HEK293T (cell line): ENCODE data around the gene SCGB3A1.

Source experiments
- CTCF ChIA-PET: fragments of 350-600 bp; formaldehyde crosslinking; extraction: SDS; loops from one replicate; lab custom pipeline; 2021; ENCODE audit warnings: antibody characterized with exemption, inconsistent platforms; lab: Yijun Ruan, JAX
- POLR2A ChIA-PET: fragments of 350-600 bp; formaldehyde crosslinking; extraction: SDS; loops from one replicate; lab custom pipeline; 2020; ENCODE audit warnings: antibody characterized with exemption, inconsistent platforms; lab: Yijun Ruan, JAX
- DNase-seq: peaks from one replicate; pipeline ENCODE4 v3.0.0; 2012; ENCODE audit warnings: mixed read lengths; ENCODE audit errors: extremely low spot score
- ARNT ChIP-seq: fragments of 450-650 bp; IDR thresholded peaks from 2 replicates; pipeline ENCODE4 v1.6.1; 2017; ENCODE audit warnings: mild to moderate bottlenecking
- BHLHE40 ChIP-seq: fragments of 450-650 bp; IDR thresholded peaks from 2 replicates; pipeline ENCODE4 v1.6.1; 2016; ENCODE audit warnings: mild to moderate bottlenecking, moderate library complexity, borderline replicate concordance
- CTBP1 ChIP-seq: fragments of 450-650 bp; IDR thresholded peaks from 2 replicates; pipeline ENCODE4 v1.6.1; 2016; ENCODE audit warnings: borderline replicate concordance
- ELF4 ChIP-seq: fragments of 450-650 bp; IDR thresholded peaks from 2 replicates; pipeline ENCODE4 v1.6.1; 2017; ENCODE audit warnings: antibody characterized with exemption
- FOXA1 ChIP-seq: fragments of 450-650 bp; IDR thresholded peaks from 2 replicates; pipeline ENCODE4 v1.6.1; 2016; ENCODE audit warnings: mild to moderate bottlenecking
- FOXK2 ChIP-seq: fragments of 450-650 bp; IDR thresholded peaks from 2 replicates; pipeline ENCODE4 v1.6.1; 2016; ENCODE audit warnings: mild to moderate bottlenecking
- FOXM1 ChIP-seq: fragments of 450-650 bp; IDR thresholded peaks from 2 replicates; pipeline ENCODE4 v1.6.1; 2017; ENCODE audit warnings: mild to moderate bottlenecking, borderline replicate concordance
- HDGF ChIP-seq: fragments of 450-650 bp; IDR thresholded peaks from 2 replicates; pipeline ENCODE4 v1.6.1; 2017; ENCODE audit warnings: antibody characterized with exemption, borderline replicate concordance
- L3MBTL2 ChIP-seq: fragments of 450-650 bp; conservative IDR thresholded peaks from 2 replicates; pipeline ENCODE4 v1.6.1; 2016; ENCODE audit warnings: mild to moderate bottlenecking
- LEF1 ChIP-seq: fragments of 450-650 bp; IDR thresholded peaks from 2 replicates; pipeline ENCODE4 v1.6.1; 2017; ENCODE audit warnings: mild to moderate bottlenecking, borderline replicate concordance
- NFRKB ChIP-seq: fragments of 450-650 bp; IDR thresholded peaks from 2 replicates; pipeline ENCODE4 v1.6.1; 2016; ENCODE audit warnings: mild to moderate bottlenecking, moderate library complexity
- SP1 ChIP-seq: fragments of 450-650 bp; IDR thresholded peaks from 2 replicates; pipeline ENCODE4 v1.6.1; 2017
- SUZ12 ChIP-seq: fragments of 450-650 bp; IDR thresholded peaks from 2 replicates; pipeline ENCODE4 v1.6.1; 2016; ENCODE audit warnings: mild to moderate bottlenecking
- TARDBP ChIP-seq: fragments of 450-650 bp; IDR thresholded peaks from 2 replicates; pipeline ENCODE4 v1.6.1; 2016
- ZNF384 ChIP-seq: fragments of 450-650 bp; IDR thresholded peaks from 2 replicates; pipeline ENCODE4 v1.6.1; 2016
- TF ChIP-seq, protein P1 (sequence below): fragments of 450-650 bp; IDR thresholded peaks from 2 replicates; pipeline ENCODE4 v1.6.1; 2016

The SCGB3A1 gene

GRCh38 chr5:180548563-180548962 lies 42.7 kb downstream of the SCGB3A1 start:
- no peak for DNase-seq
- CTCF ChIA-PET: no interaction called here
- POLR2A ChIA-PET: no interaction called here
- TF ChIP-seq BHLHE40 (no peak), FOXM1 (no peak)

DNA sequence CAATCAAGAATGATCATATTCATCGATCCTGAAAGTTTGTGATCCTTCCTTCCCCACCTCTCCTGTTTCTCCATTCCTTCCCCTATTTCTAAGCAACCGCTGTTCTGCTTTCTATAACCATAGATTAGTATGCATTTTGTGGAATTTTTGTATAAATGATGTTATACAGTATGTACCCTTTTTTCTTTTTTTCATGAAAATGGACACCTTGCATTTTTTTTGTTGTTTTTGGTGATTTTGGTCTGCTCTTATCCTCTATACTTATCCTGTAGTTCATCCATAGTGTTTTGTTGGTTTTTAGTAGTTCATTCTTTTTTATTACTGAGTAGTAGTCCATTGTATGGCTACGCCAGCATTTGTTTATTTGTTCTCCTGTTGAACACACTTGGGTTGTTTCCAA lies 46.1 kb downstream of the SCGB3A1 start:
- ChIA-PET CTCF (no interaction called here), POLR2A (no interaction called here)
- TF ChIP-seq LEF1 (no peak), ELF4 (no peak), L3MBTL2 (no peak), FOXM1 (no peak), FOXK2 (no peak), NFRKB (no peak), SP1 (no peak), TARDBP (no peak), CTBP1 (no peak), ARNT (no peak), BHLHE40 (no peak), HDGF (no peak), ZNF384 (no peak), FOXA1 (no peak), SUZ12 (no peak)
- TF ChIP-seq, protein P1, sequence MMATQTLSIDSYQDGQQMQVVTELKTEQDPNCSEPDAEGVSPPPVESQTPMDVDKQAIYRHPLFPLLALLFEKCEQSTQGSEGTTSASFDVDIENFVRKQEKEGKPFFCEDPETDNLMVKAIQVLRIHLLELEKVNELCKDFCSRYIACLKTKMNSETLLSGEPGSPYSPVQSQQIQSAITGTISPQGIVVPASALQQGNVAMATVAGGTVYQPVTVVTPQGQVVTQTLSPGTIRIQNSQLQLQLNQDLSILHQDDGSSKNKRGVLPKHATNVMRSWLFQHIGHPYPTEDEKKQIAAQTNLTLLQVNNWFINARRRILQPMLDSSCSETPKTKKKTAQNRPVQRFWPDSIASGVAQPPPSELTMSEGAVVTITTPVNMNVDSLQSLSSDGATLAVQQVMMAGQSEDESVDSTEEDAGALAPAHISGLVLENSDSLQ: no peak
- DNase-seq: no peak

GRCh38 chr5:180541710-180542109 lies 49.6 kb downstream of the SCGB3A1 start:
- CTCF ChIA-PET: interaction anchor here (0.6 to 1.2 kb wide), 3 partner anchors 64 to 82 kb away, joined by 3 read pairs; no protein-coding TSS in a partner anchor
- TF ChIP-seq SUZ12: no peak
- TF ChIP-seq NFRKB: no peak
- no peak for TF ChIP-seq BHLHE40
- no peak for DNase-seq
- POLR2A ChIA-PET: no interaction called here
